SU-DHL-6 (cell line): Measurements from ENCODE around the gene SLC4A3.

Experiments used
- H2AFZ ChIP-seq: fragments of 200-600 bp; sonication (generic); 2 replicates; pipeline ENCODE4 v1.6.1; 2014; ENCODE audit warnings: low read depth, mild to moderate bottlenecking, moderate library complexity, mixed read lengths, antibody characterized with exemption, low read length; ENCODE audit not compliant: severe bottlenecking
- H3F3A ChIP-seq: fragments of 200-600 bp; shearing (Covaris generic); 2 replicates; pipeline ENCODE4 v1.6.0; 2016; ENCODE audit warnings: antibody characterized with exemption, mild to moderate bottlenecking; ENCODE audit not compliant: insufficient read depth
- H3K27ac ChIP-seq: fragments of 200-600 bp; sonication (generic); 2 replicates; pipeline ENCODE4 v1.5.1; 2016; ENCODE audit warnings: low read depth, mild to moderate bottlenecking, low read length, moderate library complexity, mixed read lengths
- H3K27me3 ChIP-seq: fragments of 200-600 bp; sonication (generic), shearing (Covaris generic); 2 replicates; pipeline ENCODE4 v1.6.0; 2014; ENCODE audit warnings: mild to moderate bottlenecking, low read length
- H3K36me3 ChIP-seq: fragments of 200-600 bp; sonication (generic); 2 replicates; pipeline ENCODE4 v1.6.1; 2014; ENCODE audit warnings: mild to moderate bottlenecking, low read length, mixed read lengths
- H3K4me2 ChIP-seq: fragments of 300-600, 200-600 bp; shearing (Covaris generic), sonication (generic); 2 replicates; pipeline ENCODE4 v1.6.0; 2014; ENCODE audit warnings: low read length, low read depth, mild to moderate bottlenecking; ENCODE audit not compliant: poor library complexity, severe bottlenecking
- H3K4me3 ChIP-seq: fragments of 200-600 bp; sonication (generic); 2 replicates; pipeline ENCODE4 v1.5.1; 2014; ENCODE audit warnings: antibody characterized with exemption, low read length, mild to moderate bottlenecking, mixed read lengths; ENCODE audit not compliant: insufficient read depth, poor library complexity, severe bottlenecking
- H3K79me2 ChIP-seq: fragments of 200-600 bp; sonication (generic); 2 replicates; pipeline ENCODE4 v1.6.1; 2014; ENCODE audit warnings: mild to moderate bottlenecking, low read length, moderate library complexity; ENCODE audit not compliant: insufficient read depth
- H3K9ac ChIP-seq: fragments of 200-600 bp; sonication (generic); 2 replicates; pipeline ENCODE4 v1.7.0; 2014; ENCODE audit warnings: mild to moderate bottlenecking, low read length
- H3K9me2 ChIP-seq: fragments of 200-600 bp; sonication (generic); replicated peaks from 2 replicates; pipeline ENCODE4 v1.6.1; 2014; ENCODE audit warnings: low read length; ENCODE audit not compliant: insufficient read depth
- H3K9me3 ChIP-seq: fragments of 200-600 bp; sonication (generic); 2 replicates; pipeline ENCODE4 v1.6.1; 2014; ENCODE audit warnings: low read length, mixed read lengths; ENCODE audit not compliant: insufficient read depth
- H4K20me1 ChIP-seq: fragments of 200-600 bp; sonication (generic); 2 replicates; pipeline ENCODE4 v1.6.1; 2014; ENCODE audit warnings: low read depth, mild to moderate bottlenecking, antibody characterized with exemption, low read length, moderate library complexity, mixed read lengths
- CTCF ChIP-seq: fragments of 200-600 bp; sonication (generic); IDR thresholded peaks from one replicate; pipeline ENCODE4 v1.5.1; 2017; ENCODE audit warnings: antibody characterized with exemption, mild to moderate bottlenecking, low read length, moderate library complexity; ENCODE audit not compliant: insufficient read depth, poor library complexity, severe bottlenecking
- EZH2phosphoT487 ChIP-seq: fragments of 200-600 bp; sonication (generic), shearing (Covaris generic); conservative IDR thresholded peaks from 2 replicates; pipeline ENCODE4 v1.6.1; 2018; ENCODE audit warnings: mild to moderate bottlenecking, antibody characterized with exemption, low read length, moderate library complexity, mixed read lengths

The SLC4A3 gene

GRCh38 chr2:219628235-219628985 is 980 bp downstream of the SLC4A3 start:
- H3K27ac ChIP-seq, result no peak overlapping the region
- no peaks in the 10 kb centered on the region for H4K20me1 ChIP-seq
- H3K4me3 ChIP-seq, result no peak overlapping the region
- H3K27me3 ChIP-seq, result no peaks in the 10 kb centered on the region
- TF ChIP-seq CTCF (no peak), EZH2phosphoT487 (no peak)
- no peaks in the 10 kb centered on the region for H3K79me2 ChIP-seq
- no peak overlapping the region for H2AFZ ChIP-seq
- H3K9ac ChIP-seq, result no peak overlapping the region
- H3F3A ChIP-seq, result no peaks in the 10 kb centered on the region
- no peaks in the 10 kb centered on the region for H3K36me3 ChIP-seq
- H3K4me2 ChIP-seq, result no peak overlapping the region
- no peaks in the 10 kb centered on the region for H3K9me2 ChIP-seq
- H3K9me3 ChIP-seq, result no peaks in the 10 kb centered on the region

DNA sequence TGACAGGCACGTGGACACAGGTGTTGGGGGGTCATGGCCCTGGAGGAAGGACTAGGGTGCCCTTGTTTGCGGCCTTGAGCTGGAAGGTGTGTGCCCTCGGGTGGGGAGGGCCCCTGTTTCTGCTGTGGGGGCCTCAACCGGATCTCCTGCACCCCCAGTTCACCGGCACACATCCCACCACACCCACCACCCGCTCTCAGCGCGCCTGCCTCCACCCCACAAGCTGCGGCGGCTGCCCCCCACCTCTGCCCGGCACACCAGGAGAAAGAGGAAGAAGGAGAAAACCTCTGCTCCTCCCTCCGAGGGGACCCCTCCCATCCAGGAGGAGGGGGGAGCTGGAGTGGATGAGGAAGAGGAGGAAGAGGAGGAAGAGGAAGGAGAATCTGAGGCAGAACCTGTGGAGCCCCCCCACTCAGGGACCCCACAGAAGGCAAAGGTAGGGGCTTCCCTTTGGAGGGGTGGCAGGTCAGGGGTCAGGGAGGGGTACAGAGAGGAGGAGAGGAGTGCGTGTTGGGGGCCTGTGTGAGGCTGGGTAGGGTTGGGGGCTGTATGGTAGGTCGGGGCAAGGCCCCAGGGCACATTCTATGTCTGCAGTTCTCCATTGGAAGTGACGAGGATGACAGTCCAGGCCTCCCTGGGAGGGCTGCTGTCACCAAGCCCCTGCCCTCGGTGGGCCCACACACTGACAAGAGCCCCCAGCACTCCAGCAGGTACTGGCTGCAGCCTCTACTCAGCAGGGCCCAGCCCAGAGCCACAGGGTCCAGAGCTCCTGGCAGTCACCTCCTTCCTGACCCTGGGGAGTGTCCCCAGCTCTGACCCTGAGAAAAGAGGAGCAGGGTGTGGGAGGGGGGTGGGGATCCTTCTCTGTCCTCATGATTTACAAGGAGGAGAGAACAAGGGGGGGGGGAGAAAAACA is 1.8 kb downstream of the SLC4A3 start:
- no peaks in the 10 kb centered on the region for H3K9me3 ChIP-seq
- no peak overlapping the region for H3K9ac ChIP-seq
- H3K9me2 ChIP-seq, result no peaks in the 10 kb centered on the region
- H3K4me2 ChIP-seq, result no peak overlapping the region
- no peaks in the 10 kb centered on the region for H4K20me1 ChIP-seq
- no peak overlapping the region for H3K4me3 ChIP-seq
- no peaks in the 10 kb centered on the region for H3K36me3 ChIP-seq
- no peak overlapping the region for H3K27ac ChIP-seq
- no peaks in the 10 kb centered on the region for H3K27me3 ChIP-seq
- H2AFZ ChIP-seq, result no peak overlapping the region
- TF ChIP-seq CTCF, result no peak
- no peak for TF ChIP-seq EZH2phosphoT487
- no peaks in the 10 kb centered on the region for H3F3A ChIP-seq
- H3K79me2 ChIP-seq, result no peaks in the 10 kb centered on the region

DNA sequence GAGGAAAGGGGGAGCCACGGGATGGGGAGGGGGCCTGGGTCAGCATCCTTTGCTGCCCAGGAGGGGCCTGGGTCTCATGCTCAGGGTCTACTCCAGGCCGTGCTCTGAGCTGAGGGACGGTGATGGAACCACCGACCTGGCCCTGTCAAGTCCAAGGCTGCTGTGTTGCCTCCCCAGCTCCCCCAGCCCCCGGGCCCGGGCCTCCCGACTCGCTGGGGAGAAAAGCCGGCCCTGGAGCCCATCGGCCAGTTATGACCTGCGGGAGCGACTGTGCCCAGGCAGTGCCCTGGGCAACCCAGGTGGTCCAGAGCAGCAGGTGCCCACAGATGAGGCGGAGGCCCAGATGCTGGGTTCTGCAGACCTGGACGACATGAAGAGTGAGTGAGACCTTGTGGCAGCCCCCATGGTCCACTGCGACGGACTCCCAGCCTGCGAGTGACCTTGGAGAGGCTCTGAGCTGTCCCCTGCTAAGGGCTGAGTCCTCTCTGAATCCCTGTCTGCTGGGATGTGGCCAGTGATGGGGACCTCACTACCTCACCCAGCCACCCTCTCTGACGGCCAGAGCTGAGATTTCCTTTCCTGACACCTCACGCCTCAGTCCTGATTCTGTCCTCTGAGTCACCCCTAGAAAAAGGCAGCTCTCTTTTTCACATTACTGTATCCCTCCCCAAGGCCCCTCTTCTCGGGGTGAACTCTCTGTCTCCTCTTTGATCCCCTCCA is 2.7 kb downstream of the SLC4A3 start:
- H4K20me1 ChIP-seq, result no peaks in the 10 kb centered on the region
- H2AFZ ChIP-seq, result no peak overlapping the region
- no peaks in the 10 kb centered on the region for H3K79me2 ChIP-seq
- TF ChIP-seq CTCF, result no peak
- TF ChIP-seq EZH2phosphoT487, result no peak
- H3K36me3 ChIP-seq, result no peaks in the 10 kb centered on the region
- no peaks in the 10 kb centered on the region for H3F3A ChIP-seq
- no peak overlapping the region for H3K4me3 ChIP-seq
- H3K4me2 ChIP-seq, result no peak overlapping the region
- no peaks in the 10 kb centered on the region for H3K9me3 ChIP-seq
- no peak overlapping the region for H3K9ac ChIP-seq
- no peaks in the 10 kb centered on the region for H3K27me3 ChIP-seq
- H3K9me2 ChIP-seq, result no peaks in the 10 kb centered on the region
- no peak overlapping the region for H3K27ac ChIP-seq
